A673 (cell line): ENCODE data around the gene CEP63.

ENCODE experiments used
- CTCF ChIP-seq: fragments of 300-800, 200-600 bp; sonication (generic); conservative IDR thresholded peaks from 2 replicates; pipeline ENCODE4 v1.5.1; 2017; ENCODE audit warnings: low read depth, mild to moderate bottlenecking, antibody characterized with exemption, low read length, moderate library complexity, mixed read lengths
- EZH2 ChIP-seq: fragments of 200-600 bp; sonication (generic); IDR thresholded peaks from 2 replicates; pipeline ENCODE4 v1.6.1; 2017; ENCODE audit warnings: borderline replicate concordance, low read depth, mild to moderate bottlenecking, mixed read lengths, antibody characterized with exemption, low read length; ENCODE audit not compliant: poor library complexity, severe bottlenecking

DNA sequence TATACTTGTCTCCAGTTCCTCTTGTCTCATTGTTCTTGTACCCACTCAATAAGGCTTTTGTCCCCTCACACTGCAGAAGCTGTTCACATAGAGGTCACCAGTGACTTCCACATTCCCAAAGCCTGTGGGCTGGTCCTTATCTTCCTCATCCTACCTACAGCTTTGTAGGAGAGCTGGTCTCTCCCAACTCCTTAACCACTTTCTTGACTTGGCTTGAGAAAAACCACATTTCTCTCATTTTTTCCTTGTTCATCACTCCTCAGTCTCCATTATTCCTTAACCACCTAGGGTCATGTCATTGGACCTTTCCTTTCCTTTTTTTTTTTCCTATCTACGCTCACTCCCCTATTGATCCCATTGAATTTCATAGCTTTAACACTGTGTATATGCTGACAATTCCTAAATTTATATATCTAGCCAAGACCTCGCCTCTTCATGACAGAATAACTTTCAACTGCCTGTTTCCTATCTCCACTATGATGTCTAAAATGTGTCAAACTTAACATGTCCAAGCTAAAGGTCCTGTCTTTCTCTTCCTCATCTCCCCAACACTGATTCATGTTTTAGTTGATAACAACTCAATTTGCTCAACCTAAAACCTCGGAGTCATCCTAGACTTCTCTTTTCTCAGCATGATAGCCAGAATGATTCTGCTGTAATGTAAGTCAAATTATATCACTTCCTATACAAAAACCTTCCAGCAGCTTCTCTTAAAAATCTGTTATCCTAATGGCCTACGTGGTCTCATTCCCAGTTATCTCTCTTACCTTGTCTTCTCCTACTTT, 49.5 kb downstream of the CEP63 start:
- TF ChIP-seq CTCF = no peak
- TF ChIP-seq EZH2 = no peak
